HUDEP-2 (cell line): ENCODE measurements around the gene SPCS3.
"Not testable (repeated sequence)": the region's sequence is repeated elsewhere in the genome, so short reads cannot be mapped to it uniquely, and the experiment has no call there.

Experiments
- DNase-seq, 76 experiments: peaks; one replicate each; lab custom pipeline; 2025; ENCODE audit not compliant: unreplicated experiment in 76 of 76; lab: John Stamatoyannopoulos, UW

Gene SPCS3

GRCh38 chr4:176319704-176320339 lies at the start of gene SPCS3:
Gene SPCS3 (plus strand): TSS chr4:176319966. CDS start chr4:176320077, 111 bp downstream.
- peak in 75 of 76 experiments; percentile 34 to 94 (median 87) for DNase-seq

GRCh38 chr4:176270669-176271068 lies 49.1 kb upstream of the SPCS3 start:
- no peak for DNase-seq

GRCh38 chr4:176271749-176272148 lies 48.0 kb upstream of the SPCS3 start:
- DNase-seq = no peak

GRCh38 chr4:176272799-176273198 lies 47.0 kb upstream of the SPCS3 start:
- DNase-seq = no peak

- DNase-seq = no peak
Measured at GRCh38 chr4:176273736-176274135, 46.0 kb upstream of the SPCS3 start.

GRCh38 chr4:176274441-176274840 lies 45.3 kb upstream of the SPCS3 start:
- no peak for DNase-seq

- no peak for DNase-seq
Measured at GRCh38 chr4:176276710-176277109, 43.1 kb upstream of the SPCS3 start.

GRCh38 chr4:176277162-176277904 lies 42.4 kb upstream of the SPCS3 start:
- peak in 49 of 76 experiments; percentile 0 to 64 (median 15) for DNase-seq

GRCh38 chr4:176279560-176279959 lies 40.2 kb upstream of the SPCS3 start:
- DNase-seq = not testable (repeated sequence)

- no peak for DNase-seq
Measured at GRCh38 chr4:176286728-176287127, 33.0 kb upstream of the SPCS3 start.

GRCh38 chr4:176287546-176287945 lies 32.2 kb upstream of the SPCS3 start:
- no peak for DNase-seq

- DNase-seq = no peak
Measured at GRCh38 chr4:176288020-176288419, 31.7 kb upstream of the SPCS3 start.

- no peak for DNase-seq
Measured at GRCh38 chr4:176289561-176289960, 30.2 kb upstream of the SPCS3 start.

- DNase-seq = no peak
Measured at GRCh38 chr4:176290520-176290919, 29.2 kb upstream of the SPCS3 start.

GRCh38 chr4:176291748-176292147 lies 28.0 kb upstream of the SPCS3 start:
- no peak for DNase-seq

GRCh38 chr4:176292920-176293319 lies 26.8 kb upstream of the SPCS3 start:
- DNase-seq = no peak

- DNase-seq = no peak
Measured at GRCh38 chr4:176293660-176294059, 26.1 kb upstream of the SPCS3 start.

- DNase-seq = not testable (repeated sequence)
Measured at GRCh38 chr4:176295907-176296306, 23.9 kb upstream of the SPCS3 start.

GRCh38 chr4:176298664-176299063 lies 21.1 kb upstream of the SPCS3 start:
- no peak for DNase-seq

GRCh38 chr4:176300036-176300435 lies 19.7 kb upstream of the SPCS3 start:
- DNase-seq = no peak

GRCh38 chr4:176300565-176300964 lies 19.2 kb upstream of the SPCS3 start:
- no peak for DNase-seq
